SU-DHL-6 (cell line): ENCODE results near the gene GPSM1.

Experiments
- H2AFZ ChIP-seq: fragments of 200-600 bp; sonication (generic); 2 replicates; pipeline ENCODE4 v1.6.1; 2014; ENCODE audit warnings: low read depth, mild to moderate bottlenecking, moderate library complexity, mixed read lengths, antibody characterized with exemption, low read length; ENCODE audit not compliant: severe bottlenecking
- H3F3A ChIP-seq: fragments of 200-600 bp; shearing (Covaris generic); 2 replicates; pipeline ENCODE4 v1.6.0; 2016; ENCODE audit warnings: antibody characterized with exemption, mild to moderate bottlenecking; ENCODE audit not compliant: insufficient read depth
- H3K27ac ChIP-seq: fragments of 200-600 bp; sonication (generic); 2 replicates; pipeline ENCODE4 v1.5.1; 2016; ENCODE audit warnings: low read depth, mild to moderate bottlenecking, low read length, moderate library complexity, mixed read lengths
- H3K27me3 ChIP-seq: fragments of 200-600 bp; sonication (generic), shearing (Covaris generic); 2 replicates; pipeline ENCODE4 v1.6.0; 2014; ENCODE audit warnings: mild to moderate bottlenecking, low read length
- H3K36me3 ChIP-seq: fragments of 200-600 bp; sonication (generic); 2 replicates; pipeline ENCODE4 v1.6.1; 2014; ENCODE audit warnings: mild to moderate bottlenecking, low read length, mixed read lengths
- H3K4me2 ChIP-seq: fragments of 300-600, 200-600 bp; shearing (Covaris generic), sonication (generic); 2 replicates; pipeline ENCODE4 v1.6.0; 2014; ENCODE audit warnings: low read length, low read depth, mild to moderate bottlenecking; ENCODE audit not compliant: poor library complexity, severe bottlenecking
- H3K4me3 ChIP-seq: fragments of 200-600 bp; sonication (generic); 2 replicates; pipeline ENCODE4 v1.5.1; 2014; ENCODE audit warnings: antibody characterized with exemption, low read length, mild to moderate bottlenecking, mixed read lengths; ENCODE audit not compliant: insufficient read depth, poor library complexity, severe bottlenecking
- H3K79me2 ChIP-seq: fragments of 200-600 bp; sonication (generic); 2 replicates; pipeline ENCODE4 v1.6.1; 2014; ENCODE audit warnings: mild to moderate bottlenecking, low read length, moderate library complexity; ENCODE audit not compliant: insufficient read depth
- H3K9ac ChIP-seq: fragments of 200-600 bp; sonication (generic); 2 replicates; pipeline ENCODE4 v1.7.0; 2014; ENCODE audit warnings: mild to moderate bottlenecking, low read length
- H3K9me2 ChIP-seq: fragments of 200-600 bp; sonication (generic); replicated peaks from 2 replicates; pipeline ENCODE4 v1.6.1; 2014; ENCODE audit warnings: low read length; ENCODE audit not compliant: insufficient read depth
- H3K9me3 ChIP-seq: fragments of 200-600 bp; sonication (generic); 2 replicates; pipeline ENCODE4 v1.6.1; 2014; ENCODE audit warnings: low read length, mixed read lengths; ENCODE audit not compliant: insufficient read depth
- H4K20me1 ChIP-seq: fragments of 200-600 bp; sonication (generic); 2 replicates; pipeline ENCODE4 v1.6.1; 2014; ENCODE audit warnings: low read depth, mild to moderate bottlenecking, antibody characterized with exemption, low read length, moderate library complexity, mixed read lengths
- EZH2phosphoT487 ChIP-seq: fragments of 200-600 bp; sonication (generic), shearing (Covaris generic); conservative IDR thresholded peaks from 2 replicates; pipeline ENCODE4 v1.6.1; 2018; ENCODE audit warnings: mild to moderate bottlenecking, antibody characterized with exemption, low read length, moderate library complexity, mixed read lengths
- TF ChIP-seq, protein P1 (sequence below): fragments of 200-600 bp; sonication (generic); IDR thresholded peaks from one replicate; pipeline ENCODE4 v1.5.1; 2017; ENCODE audit warnings: antibody characterized with exemption, mild to moderate bottlenecking, low read length, moderate library complexity; ENCODE audit not compliant: insufficient read depth, poor library complexity, severe bottlenecking

The GPSM1 gene

GRCh38 chr9:136328622-136329041 is 1.3 kb downstream of the GPSM1 start:
- no peaks in the 10 kb centered on the region for H3K79me2 ChIP-seq
- no peak overlapping the region for H3K27ac ChIP-seq
- H4K20me1 ChIP-seq, result no peaks in the 10 kb centered on the region
- H3K27me3 ChIP-seq, result no peaks in the 10 kb centered on the region
- H3K9me3 ChIP-seq, result no peaks in the 10 kb centered on the region
- no peak overlapping the region for H2AFZ ChIP-seq
- no peaks in the 10 kb centered on the region for H3K9me2 ChIP-seq
- H3F3A ChIP-seq, result no peaks in the 10 kb centered on the region
- H3K4me2 ChIP-seq, result no peak overlapping the region
- no peak overlapping the region for H3K9ac ChIP-seq
- no peaks in the 10 kb centered on the region for H3K36me3 ChIP-seq
- no peak overlapping the region for H3K4me3 ChIP-seq
- TF ChIP-seq, protein P1, sequence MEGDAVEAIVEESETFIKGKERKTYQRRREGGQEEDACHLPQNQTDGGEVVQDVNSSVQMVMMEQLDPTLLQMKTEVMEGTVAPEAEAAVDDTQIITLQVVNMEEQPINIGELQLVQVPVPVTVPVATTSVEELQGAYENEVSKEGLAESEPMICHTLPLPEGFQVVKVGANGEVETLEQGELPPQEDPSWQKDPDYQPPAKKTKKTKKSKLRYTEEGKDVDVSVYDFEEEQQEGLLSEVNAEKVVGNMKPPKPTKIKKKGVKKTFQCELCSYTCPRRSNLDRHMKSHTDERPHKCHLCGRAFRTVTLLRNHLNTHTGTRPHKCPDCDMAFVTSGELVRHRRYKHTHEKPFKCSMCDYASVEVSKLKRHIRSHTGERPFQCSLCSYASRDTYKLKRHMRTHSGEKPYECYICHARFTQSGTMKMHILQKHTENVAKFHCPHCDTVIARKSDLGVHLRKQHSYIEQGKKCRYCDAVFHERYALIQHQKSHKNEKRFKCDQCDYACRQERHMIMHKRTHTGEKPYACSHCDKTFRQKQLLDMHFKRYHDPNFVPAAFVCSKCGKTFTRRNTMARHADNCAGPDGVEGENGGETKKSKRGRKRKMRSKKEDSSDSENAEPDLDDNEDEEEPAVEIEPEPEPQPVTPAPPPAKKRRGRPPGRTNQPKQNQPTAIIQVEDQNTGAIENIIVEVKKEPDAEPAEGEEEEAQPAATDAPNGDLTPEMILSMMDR, result no peak
- TF ChIP-seq EZH2phosphoT487, result no peak

GRCh38 chr9:136329211-136329627 is 1.9 kb downstream of the GPSM1 start:
- no peaks in the 10 kb centered on the region for H3K9me3 ChIP-seq
- H4K20me1 ChIP-seq, result no peaks in the 10 kb centered on the region
- H3K36me3 ChIP-seq, result no peaks in the 10 kb centered on the region
- H2AFZ ChIP-seq, result no peak overlapping the region
- no peaks in the 10 kb centered on the region for H3K27me3 ChIP-seq
- no peak overlapping the region for H3K4me3 ChIP-seq
- no peak overlapping the region for H3K27ac ChIP-seq
- no peaks in the 10 kb centered on the region for H3K9me2 ChIP-seq
- H3K9ac ChIP-seq, result no peak overlapping the region
- TF ChIP-seq EZH2phosphoT487, result no peak
- TF ChIP-seq, protein P1, result no peak
- no peak overlapping the region for H3K4me2 ChIP-seq
- H3K79me2 ChIP-seq, result no peaks in the 10 kb centered on the region
- H3F3A ChIP-seq, result no peaks in the 10 kb centered on the region

DNA sequence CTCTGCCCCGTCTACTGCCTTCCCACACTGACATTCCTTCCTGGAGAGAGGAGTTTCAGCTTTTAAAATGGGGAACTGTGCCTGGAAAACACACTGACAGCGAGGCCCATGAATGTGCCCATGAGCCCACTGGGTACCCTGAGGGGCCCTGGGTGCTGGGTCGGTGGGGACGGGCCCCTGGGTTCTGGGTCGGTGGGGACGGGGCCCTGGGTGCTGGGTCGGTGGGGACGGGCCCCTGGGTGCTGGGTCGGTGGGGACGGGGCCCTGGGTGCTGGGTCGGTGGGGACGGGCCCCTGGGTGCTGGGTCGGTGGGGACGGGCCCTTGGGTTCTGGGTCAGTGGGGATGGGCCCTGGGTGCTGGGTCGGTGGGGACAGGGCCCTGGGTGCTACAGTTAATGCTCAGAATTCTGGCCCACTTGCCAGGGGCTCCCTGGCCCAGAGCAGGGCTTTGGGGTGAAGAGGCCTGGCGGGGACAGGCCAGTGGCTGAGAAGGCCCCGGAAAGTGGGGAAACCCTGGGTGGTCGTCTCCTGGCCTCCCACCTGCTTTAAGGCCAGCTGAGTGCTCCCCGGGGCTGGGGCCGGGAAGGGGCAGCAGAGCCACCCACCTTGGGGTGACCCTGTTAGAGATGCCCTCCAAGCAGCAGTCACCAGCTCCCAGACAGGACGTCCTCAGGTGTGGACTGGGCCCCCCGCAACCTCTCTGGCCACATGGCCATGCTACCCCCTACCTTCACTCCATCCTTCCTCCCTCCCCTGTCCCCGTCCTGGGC is 2.5 kb downstream of the GPSM1 start:
- Histone ChIP-seq H3K36me3 (no peaks in the 10 kb centered on the region), H4K20me1 (no peaks in the 10 kb centered on the region), H3K9me2 (no peaks in the 10 kb centered on the region), H3K27ac (no peak overlapping the region), H3K4me2 (no peak overlapping the region), H3K79me2 (no peaks in the 10 kb centered on the region), H3K4me3 (no peak overlapping the region), H3K9me3 (no peaks in the 10 kb centered on the region), H3F3A (no peaks in the 10 kb centered on the region), H3K9ac (no peak overlapping the region), H2AFZ (no peak overlapping the region), H3K27me3 (no peaks in the 10 kb centered on the region)
- TF ChIP-seq, protein P1, result no peak
- TF ChIP-seq EZH2phosphoT487, result no peak
